ENCODE results near the gene NELFCD. TPM values are rescaled to one million over a fixed set of nuclear protein-coding genes. Genes with fewer than 3 reads are reported as not detected.
A peak's percentile ranks its signal among the peaks of the same experiment; 100 is the strongest.

Gene NELFCD
- total and polyA plus RNA-seq, 9 of the 15 experiments (the other 6 are each of a cell fraction or from before 2014, with no cell fraction given): 11.7 to 163 (median 96.5) TPM

- TF ChIP-seq DLX4 (CRISPR knock-in tag; IDR thresholded peaks at IDR 0.05) (no peak), ARID2 (IDR thresholded peaks at IDR 0.05) (no peak), SRSF7 (optimal IDR thresholded peaks at IDR 0.05; ENCODE audit: low read depth, low read length) (no peak), EGR1 (conservative IDR thresholded peaks at IDR 0.05) (peak; percentile 41; the same call in 1 of the 2 replicates), MEF2A (IDR thresholded peaks at IDR 0.05; ENCODE audit: control insufficient read depth, low read depth, low read length) (no peak; the same call in 1 of the 2 replicates), SNIP1 (IDR thresholded peaks at IDR 0.05; ENCODE audit: low read depth) (no peak), NFRKB (IDR thresholded peaks at IDR 0.05; ENCODE audit: low read depth) (peak; percentile 37; the same call in 1 of the 2 replicates), RBBP5 (IDR thresholded peaks at IDR 0.05; ENCODE audit: borderline replicate concordance, insufficient read depth, low read length, poor library complexity, severe bottlenecking) (no peak), FOXA3 (CRISPR knock-in tag; conservative IDR thresholded peaks at IDR 0.05 in 1 of 2, IDR thresholded peaks at IDR 0.05 in 1 of 2) (no peak), MXI1 (IDR thresholded peaks at IDR 0.05; ENCODE audit: low read depth, low read length) (no peak), SNAPC5 (CRISPR knock-in tag; IDR thresholded peaks at IDR 0.05) (no peak), SP2 (IDR thresholded peaks at IDR 0.05; ENCODE audit: extremely low read depth, low read depth, low read length, poor library complexity, severe bottlenecking) (no peak), PCBP2 (IDR thresholded peaks at IDR 0.05; ENCODE audit: low read depth, low read length, poor library complexity, severe bottlenecking) (no peak), NR1H2 (CRISPR knock-in tag; IDR thresholded peaks at IDR 0.05) (no peak), RBM17 (IDR thresholded peaks at IDR 0.05; ENCODE audit: borderline replicate concordance, low read depth, low read length) (no peak), USF1 (CRISPR knock-in tag; IDR thresholded peaks at IDR 0.05) (no peak), FOXM1 (IDR thresholded peaks at IDR 0.05; ENCODE audit: low read depth) (no peak), FOXM1 (CRISPR knock-in tag; IDR thresholded peaks at IDR 0.05; ENCODE audit: low read depth) (no peak), PBX2 (CRISPR knock-in tag; IDR thresholded peaks at IDR 0.05; ENCODE audit: low read depth) (no peak), PBX2 (tag; conservative IDR thresholded peaks at IDR 0.05; ENCODE audit: low read depth) (no peak), KDM5B (IDR thresholded peaks at IDR 0.05; ENCODE audit: insufficient replicate concordance, low read depth, low read length) (no peak), ZBTB8A (IDR thresholded peaks at IDR 0.05; ENCODE audit: partially characterized antibody) (no peak), PHTF2 (CRISPR knock-in tag; IDR thresholded peaks at IDR 0.05) (no peak)
These were observed 30.2 kb downstream of the NELFCD start (continued) for GRCh38 chr20:59010995-59011873.
